SK-N-SH treated with all-trans-retinoic acid at 6 μM for 48 hours (cell line): ENCODE measurements around the gene TMEM214.

Experiments
- ATAC-seq: fragments of 200-7000 bp; cut with Tn5 transposase; 3 replicates; pipeline ENCODE4 v1.9.1; 2020; ENCODE audit warnings: mild to moderate bottlenecking, moderate library complexity
- ARNTL ChIP-seq: fragments of 450-650 bp; formaldehyde crosslinking; IDR thresholded peaks from 2 replicates; pipeline ENCODE4 v1.5.0; 2020; ENCODE audit warnings: low read depth, mild to moderate bottlenecking, moderate library complexity, borderline replicate concordance
- BACH2 ChIP-seq: fragments of 250-450 bp; sonication (Bioruptor Pico); IDR thresholded peaks from 2 replicates; pipeline ENCODE4 v1.9.0; 2021; ENCODE audit warnings: mild to moderate bottlenecking, borderline replicate concordance
- CSDC2 ChIP-seq: fragments of 250-450 bp; sonication (Bioruptor Pico); IDR thresholded peaks from 2 replicates; pipeline ENCODE4 v1.5.0; 2020; ENCODE audit warnings: mild to moderate bottlenecking, moderate library complexity
- ESRRG ChIP-seq: fragments of 250-450 bp; sonication (Bioruptor Pico); IDR thresholded peaks from 2 replicates; pipeline ENCODE4 v1.6.1; 2021; ENCODE audit warnings: mild to moderate bottlenecking
- GLIS3 ChIP-seq: fragments of 250-450 bp; sonication (Bioruptor Pico); IDR thresholded peaks from 2 replicates; pipeline ENCODE4 v1.5.0; 2020; ENCODE audit warnings: mild to moderate bottlenecking, moderate library complexity
- ISL1 ChIP-seq: fragments of 250-450 bp; sonication (Bioruptor Pico); IDR thresholded peaks from 2 replicates; pipeline ENCODE4 v2.1.2; 2022; ENCODE audit warnings: mild to moderate bottlenecking, moderate library complexity
- OSR1 ChIP-seq: fragments of 250-450 bp; sonication (Bioruptor Pico); IDR thresholded peaks from 2 replicates; pipeline ENCODE4 v1.8.0; 2022; ENCODE audit warnings: moderate library complexity, mild to moderate bottlenecking, inconsistent platforms
- PPARA ChIP-seq: fragments of 250-450 bp; sonication (Bioruptor Pico); IDR thresholded peaks from 2 replicates; pipeline ENCODE4 v1.5.0; 2020; ENCODE audit warnings: mild to moderate bottlenecking, borderline replicate concordance
- RARB ChIP-seq: fragments of 250-450 bp; sonication (Bioruptor Pico); IDR thresholded peaks from 2 replicates; pipeline ENCODE4 v1.8.0; 2021; ENCODE audit warnings: mild to moderate bottlenecking, moderate library complexity
- SNAI2 ChIP-seq: fragments of 250-450 bp; sonication (Bioruptor Pico); IDR thresholded peaks from 2 replicates; pipeline ENCODE4 v1.5.0; 2020; ENCODE audit warnings: mild to moderate bottlenecking, moderate library complexity
- TCF4 ChIP-seq: fragments of 250-450 bp; sonication (Bioruptor Pico); IDR thresholded peaks from 2 replicates; pipeline ENCODE4 v1.8.0; 2021; ENCODE audit warnings: mild to moderate bottlenecking, moderate library complexity, borderline replicate concordance
- ZC3H10 ChIP-seq: fragments of 250-450 bp; sonication (Bioruptor Pico); IDR thresholded peaks from 2 replicates; pipeline ENCODE4 v1.5.1; 2021; ENCODE audit warnings: mild to moderate bottlenecking, moderate library complexity
- ZFP3 ChIP-seq: fragments of 250-450 bp; sonication (Bioruptor Pico); IDR thresholded peaks from 2 replicates; pipeline ENCODE4 v1.5.0; 2020; ENCODE audit warnings: mild to moderate bottlenecking, moderate library complexity
- ZFP30 ChIP-seq: fragments of 450-650 bp; formaldehyde crosslinking; IDR thresholded peaks from 2 replicates; pipeline ENCODE4 v1.5.0; 2022; ENCODE audit warnings: mild to moderate bottlenecking, moderate library complexity
- ZNF565 ChIP-seq: fragments of 450-650 bp; formaldehyde crosslinking; conservative IDR thresholded peaks from 2 replicates; pipeline ENCODE4 v1.5.0; 2020; ENCODE audit warnings: low read depth, mild to moderate bottlenecking, moderate library complexity
- ZNF70 ChIP-seq: fragments of 450-650 bp; formaldehyde crosslinking; IDR thresholded peaks from 2 replicates; pipeline ENCODE4 v1.5.0; 2020; ENCODE audit warnings: mild to moderate bottlenecking, moderate library complexity
- ZNF8 ChIP-seq: fragments of 450-650 bp; formaldehyde crosslinking; IDR thresholded peaks from 2 replicates; pipeline ENCODE4 v1.5.0; 2020; ENCODE audit warnings: mild to moderate bottlenecking, moderate library complexity
- TF ChIP-seq, protein P1 (sequence below): fragments of 250-450 bp; sonication (Bioruptor Pico); IDR thresholded peaks from 2 replicates; pipeline ENCODE4 v1.5.1; 2021; ENCODE audit warnings: mild to moderate bottlenecking, moderate library complexity
- TF ChIP-seq, protein P2 (sequence below): fragments of 250-450 bp; sonication (Bioruptor Pico); IDR thresholded peaks from 2 replicates; pipeline ENCODE4 v1.8.0; 2020; ENCODE audit warnings: mild to moderate bottlenecking, moderate library complexity, borderline replicate concordance
- TF ChIP-seq, protein P3 (sequence below): fragments of 250-450 bp; sonication (Bioruptor Pico); IDR thresholded peaks from 2 replicates; pipeline ENCODE4 v1.5.0; 2020; ENCODE audit warnings: mild to moderate bottlenecking, moderate library complexity
- TF ChIP-seq, protein P4 (sequence below): fragments of 250-450 bp; sonication (Bioruptor Pico); IDR thresholded peaks from 2 replicates; pipeline ENCODE4 v1.8.0; 2021; ENCODE audit warnings: low read depth, mild to moderate bottlenecking, moderate library complexity, borderline replicate concordance

Gene TMEM214

DNA sequence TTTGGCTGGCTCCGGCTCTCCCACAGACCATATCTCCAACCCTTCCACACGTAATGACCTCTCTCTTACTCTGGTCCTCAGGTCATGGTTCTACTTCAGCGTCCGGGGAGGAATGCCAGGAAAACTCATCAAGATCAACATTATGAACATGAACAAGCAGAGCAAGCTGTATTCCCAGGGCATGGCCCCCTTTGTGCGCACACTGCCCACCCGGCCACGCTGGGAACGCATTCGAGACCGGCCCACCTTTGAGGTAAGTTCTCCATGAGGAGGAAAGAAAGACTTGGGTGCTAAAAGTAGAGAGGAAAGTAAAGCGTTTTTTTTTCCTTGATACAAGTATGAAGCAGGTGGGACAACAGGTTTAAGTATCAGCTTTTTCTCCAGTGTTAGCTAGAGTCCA is 20.6 kb downstream of the TMEM214 start:
- ATAC-seq = no peak
- no peak for TF ChIP-seq BACH2 (CRISPR knock-in tag)
- no peak for TF ChIP-seq ZFP3 (CRISPR knock-in tag)
- no peak for TF ChIP-seq ZNF565 (CRISPR knock-in tag)
- TF ChIP-seq CSDC2 (CRISPR knock-in tag) = no peak
- no peak for TF ChIP-seq ZNF70
- TF ChIP-seq PPARA (CRISPR knock-in tag) = no peak
- no peak for TF ChIP-seq OSR1
- TF ChIP-seq ZC3H10 (CRISPR knock-in tag) = no peak
- TF ChIP-seq, protein P1, sequence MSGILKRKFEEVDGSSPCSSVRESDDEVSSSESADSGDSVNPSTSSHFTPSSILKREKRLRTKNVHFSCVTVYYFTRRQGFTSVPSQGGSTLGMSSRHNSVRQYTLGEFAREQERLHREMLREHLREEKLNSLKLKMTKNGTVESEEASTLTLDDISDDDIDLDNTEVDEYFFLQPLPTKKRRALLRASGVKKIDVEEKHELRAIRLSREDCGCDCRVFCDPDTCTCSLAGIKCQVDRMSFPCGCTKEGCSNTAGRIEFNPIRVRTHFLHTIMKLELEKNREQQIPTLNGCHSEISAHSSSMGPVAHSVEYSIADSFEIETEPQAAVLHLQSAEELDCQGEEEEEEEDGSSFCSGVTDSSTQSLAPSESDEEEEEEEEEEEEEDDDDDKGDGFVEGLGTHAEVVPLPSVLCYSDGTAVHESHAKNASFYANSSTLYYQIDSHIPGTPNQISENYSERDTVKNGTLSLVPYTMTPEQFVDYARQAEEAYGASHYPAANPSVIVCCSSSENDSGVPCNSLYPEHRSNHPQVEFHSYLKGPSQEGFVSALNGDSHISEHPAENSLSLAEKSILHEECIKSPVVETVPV (CRISPR knock-in tag) = no peak
- no peak for TF ChIP-seq ZNF8 (CRISPR knock-in tag)
- TF ChIP-seq ISL1 (CRISPR knock-in tag) = no peak
- TF ChIP-seq SNAI2 (CRISPR knock-in tag) = no peak
- TF ChIP-seq ARNTL = no peak
- TF ChIP-seq TCF4 (CRISPR knock-in tag) = no peak
- TF ChIP-seq, protein P2, sequence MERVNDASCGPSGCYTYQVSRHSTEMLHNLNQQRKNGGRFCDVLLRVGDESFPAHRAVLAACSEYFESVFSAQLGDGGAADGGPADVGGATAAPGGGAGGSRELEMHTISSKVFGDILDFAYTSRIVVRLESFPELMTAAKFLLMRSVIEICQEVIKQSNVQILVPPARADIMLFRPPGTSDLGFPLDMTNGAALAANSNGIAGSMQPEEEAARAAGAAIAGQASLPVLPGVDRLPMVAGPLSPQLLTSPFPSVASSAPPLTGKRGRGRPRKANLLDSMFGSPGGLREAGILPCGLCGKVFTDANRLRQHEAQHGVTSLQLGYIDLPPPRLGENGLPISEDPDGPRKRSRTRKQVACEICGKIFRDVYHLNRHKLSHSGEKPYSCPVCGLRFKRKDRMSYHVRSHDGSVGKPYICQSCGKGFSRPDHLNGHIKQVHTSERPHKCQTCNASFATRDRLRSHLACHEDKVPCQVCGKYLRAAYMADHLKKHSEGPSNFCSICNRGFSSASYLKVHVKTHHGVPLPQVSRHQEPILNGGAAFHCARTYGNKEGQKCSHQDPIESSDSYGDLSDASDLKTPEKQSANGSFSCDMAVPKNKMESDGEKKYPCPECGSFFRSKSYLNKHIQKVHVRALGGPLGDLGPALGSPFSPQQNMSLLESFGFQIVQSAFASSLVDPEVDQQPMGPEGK (CRISPR knock-in tag) = no peak
- no peak for TF ChIP-seq ZFP30 (CRISPR knock-in tag)
- TF ChIP-seq RARB = no peak
- TF ChIP-seq, protein P3, sequence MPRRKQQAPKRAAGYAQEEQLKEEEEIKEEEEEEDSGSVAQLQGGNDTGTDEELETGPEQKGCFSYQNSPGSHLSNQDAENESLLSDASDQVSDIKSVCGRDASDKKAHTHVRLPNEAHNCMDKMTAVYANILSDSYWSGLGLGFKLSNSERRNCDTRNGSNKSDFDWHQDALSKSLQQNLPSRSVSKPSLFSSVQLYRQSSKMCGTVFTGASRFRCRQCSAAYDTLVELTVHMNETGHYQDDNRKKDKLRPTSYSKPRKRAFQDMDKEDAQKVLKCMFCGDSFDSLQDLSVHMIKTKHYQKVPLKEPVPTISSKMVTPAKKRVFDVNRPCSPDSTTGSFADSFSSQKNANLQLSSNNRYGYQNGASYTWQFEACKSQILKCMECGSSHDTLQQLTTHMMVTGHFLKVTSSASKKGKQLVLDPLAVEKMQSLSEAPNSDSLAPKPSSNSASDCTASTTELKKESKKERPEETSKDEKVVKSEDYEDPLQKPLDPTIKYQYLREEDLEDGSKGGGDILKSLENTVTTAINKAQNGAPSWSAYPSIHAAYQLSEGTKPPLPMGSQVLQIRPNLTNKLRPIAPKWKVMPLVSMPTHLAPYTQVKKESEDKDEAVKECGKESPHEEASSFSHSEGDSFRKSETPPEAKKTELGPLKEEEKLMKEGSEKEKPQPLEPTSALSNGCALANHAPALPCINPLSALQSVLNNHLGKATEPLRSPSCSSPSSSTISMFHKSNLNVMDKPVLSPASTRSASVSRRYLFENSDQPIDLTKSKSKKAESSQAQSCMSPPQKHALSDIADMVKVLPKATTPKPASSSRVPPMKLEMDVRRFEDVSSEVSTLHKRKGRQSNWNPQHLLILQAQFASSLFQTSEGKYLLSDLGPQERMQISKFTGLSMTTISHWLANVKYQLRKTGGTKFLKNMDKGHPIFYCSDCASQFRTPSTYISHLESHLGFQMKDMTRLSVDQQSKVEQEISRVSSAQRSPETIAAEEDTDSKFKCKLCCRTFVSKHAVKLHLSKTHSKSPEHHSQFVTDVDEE = no peak
- TF ChIP-seq ESRRG (CRISPR knock-in tag) = no peak

DNA sequence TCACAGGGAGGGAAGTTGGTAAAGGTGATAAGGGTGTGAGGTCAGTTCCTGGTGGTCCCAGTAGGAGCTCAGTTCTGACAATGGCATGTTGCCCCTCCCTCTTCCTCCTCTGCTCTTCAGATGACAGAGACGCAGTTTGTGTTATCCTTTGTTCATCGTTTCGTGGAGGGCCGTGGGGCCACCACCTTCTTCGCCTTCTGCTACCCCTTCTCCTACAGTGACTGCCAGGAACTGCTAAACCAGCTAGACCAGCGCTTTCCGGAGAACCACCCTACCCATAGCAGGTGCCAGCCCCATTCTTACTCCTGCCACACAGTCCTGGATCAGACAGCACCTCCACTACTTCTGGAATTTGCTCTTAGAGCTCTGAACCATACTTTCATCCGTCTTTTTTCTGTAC is 21.0 kb downstream of the TMEM214 start:
- TF ChIP-seq ZFP30 (CRISPR knock-in tag) (no peak), PPARA (CRISPR knock-in tag) (no peak), ISL1 (CRISPR knock-in tag) (no peak), ARNTL (no peak), ZFP3 (CRISPR knock-in tag) (no peak)
- TF ChIP-seq, protein P2 (CRISPR knock-in tag) = no peak
- TF ChIP-seq, protein P1 (CRISPR knock-in tag) = no peak
- no peak for ATAC-seq

DNA sequence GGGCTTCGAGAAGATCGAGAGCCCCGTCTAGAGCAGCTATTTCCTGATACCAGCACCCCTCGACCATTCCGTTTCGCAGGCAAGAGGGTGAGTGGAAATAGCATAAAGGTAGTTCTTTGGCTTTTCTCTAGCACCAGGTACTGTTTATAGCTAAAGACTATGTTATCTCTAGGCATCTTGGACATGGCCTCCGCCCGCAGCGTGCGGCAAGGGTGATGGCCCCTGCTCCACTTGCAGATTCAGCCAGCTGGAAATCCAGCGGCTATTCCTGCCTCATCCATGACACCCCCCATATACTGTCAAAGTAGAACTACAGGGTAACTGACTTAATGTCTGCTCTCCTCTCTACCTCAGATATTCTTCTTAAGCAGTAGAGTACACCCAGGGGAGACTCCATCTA is 22.0 kb downstream of the TMEM214 start:
- TF ChIP-seq BACH2 (CRISPR knock-in tag) (no peak), GLIS3 (CRISPR knock-in tag) (no peak), ZFP3 (CRISPR knock-in tag) (no peak), ZFP30 (CRISPR knock-in tag) (no peak), TCF4 (CRISPR knock-in tag) (no peak), SNAI2 (CRISPR knock-in tag) (no peak), ZC3H10 (CRISPR knock-in tag) (no peak)
- TF ChIP-seq, protein P4, sequence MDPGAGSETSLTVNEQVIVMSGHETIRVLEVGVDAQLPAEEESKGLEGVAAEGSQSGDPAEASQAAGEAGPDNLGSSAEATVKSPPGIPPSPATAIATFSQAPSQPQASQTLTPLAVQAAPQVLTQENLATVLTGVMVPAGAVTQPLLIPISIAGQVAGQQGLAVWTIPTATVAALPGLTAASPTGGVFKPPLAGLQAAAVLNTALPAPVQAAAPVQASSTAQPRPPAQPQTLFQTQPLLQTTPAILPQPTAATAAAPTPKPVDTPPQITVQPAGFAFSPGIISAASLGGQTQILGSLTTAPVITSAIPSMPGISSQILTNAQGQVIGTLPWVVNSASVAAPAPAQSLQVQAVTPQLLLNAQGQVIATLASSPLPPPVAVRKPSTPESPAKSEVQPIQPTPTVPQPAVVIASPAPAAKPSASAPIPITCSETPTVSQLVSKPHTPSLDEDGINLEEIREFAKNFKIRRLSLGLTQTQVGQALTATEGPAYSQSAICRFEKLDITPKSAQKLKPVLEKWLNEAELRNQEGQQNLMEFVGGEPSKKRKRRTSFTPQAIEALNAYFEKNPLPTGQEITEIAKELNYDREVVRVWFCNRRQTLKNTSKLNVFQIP (CRISPR knock-in tag) = no peak
- TF ChIP-seq, protein P1 (CRISPR knock-in tag) = no peak
- no peak for ATAC-seq
